HG03460 (cell line): ENCODE data around the gene AXDND1.
"Not testable (repeated sequence)": the region's sequence is repeated elsewhere in the genome, so short reads cannot be mapped to it uniquely, and the experiment has no call there.

Experiments used
- ATAC-seq: cut with Tn5 transposase; IDR thresholded peaks from one replicate; pipeline ENCODE4 v1.9.1; 2021; ENCODE audit not compliant: unreplicated experiment

The AXDND1 gene

GRCh38 chr1:179365342-179366092 is at the start of gene AXDND1:
AXDND1 (plus strand) TSS chr1:179365971; CDS start chr1:179366510, 539 bp downstream.
- ATAC-seq, result peak; percentile 98

GRCh38 chr1:179318491-179318890 is 47.3 kb upstream of the AXDND1 start:
- ATAC-seq, result no peak

GRCh38 chr1:179321533-179322216 is 44.1 kb upstream of the AXDND1 start:
- ATAC-seq, result no peak

- ATAC-seq, result no peak
Observed at GRCh38 chr1:179322557-179322956, 43.2 kb upstream of the AXDND1 start.

DNA sequence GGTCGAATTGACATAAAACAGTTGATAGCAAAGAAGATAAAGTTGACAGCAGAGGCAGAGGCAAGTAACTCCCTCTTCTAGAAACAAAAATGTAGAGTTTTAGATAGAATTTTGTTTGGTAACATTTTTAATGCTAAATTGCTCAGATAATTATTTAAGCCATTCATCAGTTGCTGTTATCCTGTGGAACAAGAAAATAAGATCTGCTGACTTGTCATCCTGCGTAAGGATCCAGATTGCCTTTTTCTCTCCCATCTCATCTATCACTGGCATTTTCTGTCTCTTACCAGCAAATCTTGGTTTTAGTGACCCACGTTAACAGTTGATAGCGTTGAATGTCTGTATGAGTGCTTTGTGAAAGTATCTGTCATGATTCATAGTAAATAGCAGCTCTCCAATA is 42.3 kb upstream of the AXDND1 start:
- no peak for ATAC-seq

DNA sequence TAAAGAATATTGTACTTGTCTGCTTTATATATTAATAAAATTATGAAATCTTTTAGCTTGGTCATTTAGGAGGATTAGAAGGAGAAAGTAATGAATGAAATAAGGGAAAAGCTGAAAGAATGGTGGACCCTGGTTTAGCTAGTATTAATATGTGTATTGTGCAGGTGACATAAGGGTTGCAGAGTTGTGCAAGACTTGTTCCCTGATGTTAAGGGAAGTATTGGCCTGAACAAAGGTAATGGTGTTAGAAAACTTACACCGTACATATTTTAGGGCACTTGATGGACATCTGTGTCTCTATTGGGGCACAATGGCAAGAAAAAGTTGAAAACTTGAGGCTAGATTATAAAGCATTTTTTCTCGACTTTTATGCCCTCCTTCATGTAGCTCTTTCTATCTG is 39.9 kb upstream of the AXDND1 start:
- no peak for ATAC-seq

DNA sequence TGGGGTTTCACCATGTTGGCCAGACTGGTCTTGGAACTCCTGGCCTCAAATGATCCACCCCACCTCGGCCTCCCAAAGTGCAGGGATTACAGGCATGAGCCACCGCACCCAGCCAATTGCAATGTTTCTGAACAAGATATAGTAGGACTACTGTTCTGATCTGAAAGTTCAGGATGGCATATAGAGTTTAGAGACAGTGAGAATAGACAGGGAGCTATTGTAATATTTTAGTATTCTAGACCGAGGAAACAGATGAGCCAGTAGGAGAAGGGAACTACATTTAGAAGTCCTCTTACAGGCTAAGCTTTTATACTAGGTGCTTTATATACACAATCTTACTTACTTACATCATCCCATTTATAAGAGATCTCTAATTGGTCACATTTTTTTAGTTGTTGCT is 39.0 kb upstream of the AXDND1 start:
- no peak for ATAC-seq

- no peak for ATAC-seq
Observed at GRCh38 chr1:179327196-179327595, 38.6 kb upstream of the AXDND1 start.

GRCh38 chr1:179327679-179328078 is 38.1 kb upstream of the AXDND1 start:
- ATAC-seq, result no peak

DNA sequence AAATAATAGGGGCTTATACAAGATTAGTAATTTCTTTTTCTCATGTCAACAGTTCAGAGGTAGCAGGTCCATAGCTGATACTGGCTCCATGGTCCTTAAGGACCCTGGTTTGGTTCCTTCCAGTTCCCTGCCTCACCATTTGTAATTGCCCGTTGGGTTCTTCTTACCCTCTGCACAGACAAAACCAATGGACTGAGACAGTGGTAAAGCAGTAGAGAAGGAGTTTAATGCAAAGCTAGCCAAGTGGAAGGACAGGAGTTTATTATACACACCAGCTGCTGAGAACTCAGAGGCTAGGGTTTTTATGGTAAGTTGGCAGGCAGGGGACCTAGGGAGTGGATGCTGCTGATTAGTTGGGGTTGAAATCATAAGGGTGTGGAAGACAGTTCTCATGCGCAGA is 35.9 kb upstream of the AXDND1 start:
- no peak for ATAC-seq

- no peak for ATAC-seq
Observed at GRCh38 chr1:179334440-179334839, 31.3 kb upstream of the AXDND1 start.

- no peak for ATAC-seq
Observed at GRCh38 chr1:179337288-179337687, 28.5 kb upstream of the AXDND1 start.

- ATAC-seq, result no peak
Observed at GRCh38 chr1:179337942-179338560, 27.7 kb upstream of the AXDND1 start.

DNA sequence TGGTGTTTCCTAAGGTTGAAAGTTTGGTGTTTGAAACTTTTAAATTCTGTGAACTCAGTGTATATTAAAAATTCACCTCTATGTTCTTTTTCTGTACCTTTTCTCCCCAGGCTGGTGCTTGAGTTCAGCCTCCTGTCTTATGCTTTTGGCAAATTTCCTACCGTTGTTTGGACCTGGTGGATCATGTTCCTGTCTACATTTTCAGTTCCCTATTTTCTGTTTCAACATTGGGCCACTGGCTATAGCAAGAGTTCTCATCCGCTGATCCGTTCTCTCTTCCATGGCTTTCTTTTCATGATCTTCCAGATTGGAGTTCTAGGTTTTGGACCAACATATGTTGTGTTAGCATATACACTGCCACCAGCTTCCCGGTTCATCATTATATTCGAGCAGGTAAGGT is 24.9 kb upstream of the AXDND1 start:
- no peak for ATAC-seq

DNA sequence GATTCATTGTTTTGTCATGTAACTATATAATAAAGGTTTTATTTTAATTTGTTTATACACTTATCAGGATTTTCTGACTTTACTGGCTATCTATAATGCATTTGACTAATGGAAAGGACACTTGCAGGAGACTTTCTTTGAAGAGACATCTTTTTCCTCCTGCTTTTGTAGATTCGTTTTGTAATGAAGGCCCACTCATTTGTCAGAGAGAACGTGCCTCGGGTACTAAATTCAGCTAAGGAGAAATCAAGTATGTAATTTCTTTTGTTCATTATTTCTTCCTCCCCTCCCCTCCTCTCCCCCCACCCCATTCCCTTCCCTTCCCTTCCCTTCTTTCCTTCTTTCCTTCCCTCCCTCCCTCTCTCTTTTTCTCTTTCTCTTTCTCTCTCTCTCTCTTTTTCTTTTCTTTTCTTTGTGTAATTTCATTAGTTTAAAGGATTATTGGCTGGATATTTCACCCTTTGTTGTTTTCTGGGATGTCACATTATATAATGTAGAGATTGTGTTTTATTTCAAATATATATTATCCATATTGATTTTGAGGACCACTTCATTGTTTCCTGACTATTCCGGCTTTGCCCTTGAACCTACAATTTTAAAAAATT is 23.7 kb upstream of the AXDND1 start:
- no peak for ATAC-seq

- no peak for ATAC-seq
Observed at GRCh38 chr1:179342740-179343404, 22.9 kb upstream of the AXDND1 start.

GRCh38 chr1:179351281-179351680 is 14.5 kb upstream of the AXDND1 start:
- no peak for ATAC-seq

- ATAC-seq, result no peak
Observed at GRCh38 chr1:179352236-179352635, 13.5 kb upstream of the AXDND1 start.

DNA sequence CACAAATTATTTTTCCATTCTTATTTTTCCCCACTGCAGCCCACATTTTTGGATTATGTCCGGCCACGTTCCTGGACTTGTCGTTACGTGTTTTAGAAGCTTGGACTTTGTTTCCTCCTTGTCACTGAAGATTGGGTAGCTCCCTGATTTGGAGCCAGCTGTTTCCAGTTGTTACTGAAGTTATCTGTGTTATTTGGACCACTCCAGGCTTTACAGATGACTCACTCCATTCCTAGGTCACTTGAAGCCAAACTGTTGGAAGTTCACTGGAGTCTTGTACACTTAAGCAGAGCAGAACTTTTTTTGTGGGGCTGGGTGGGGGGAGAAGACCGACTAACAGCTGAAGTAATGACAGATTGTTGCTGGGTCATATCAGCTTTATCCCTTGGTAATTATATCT is 12.2 kb upstream of the AXDND1 start:
- no peak for ATAC-seq

DNA sequence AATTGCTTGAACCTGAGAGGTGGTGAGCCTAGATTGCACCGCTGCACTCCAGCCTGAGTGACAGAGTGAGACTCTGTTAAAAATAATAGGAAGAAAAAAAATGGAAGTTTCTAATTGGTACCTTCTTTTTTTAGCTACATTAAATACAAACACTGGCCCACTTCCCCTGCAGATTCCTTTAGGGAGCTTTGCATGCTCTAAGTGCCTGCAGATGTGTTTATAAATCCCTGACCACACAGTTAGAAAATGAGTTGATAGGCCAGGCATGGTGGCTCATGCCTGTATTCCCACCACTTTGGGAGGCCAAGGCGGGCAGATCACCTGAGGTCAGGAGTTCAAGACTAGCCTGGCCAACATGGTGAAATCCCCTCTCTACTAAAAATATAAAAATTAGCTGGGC is 4.1 kb upstream of the AXDND1 start:
- ATAC-seq, result not testable (repeated sequence)

GRCh38 chr1:179366093-179366800 is 476 bp downstream of the AXDND1 start:
- ATAC-seq, result peak; percentile 29
